Ovary (tissue), 9 donors: Measurements from ENCODE around the gene OR4E2. TPM values are rescaled to one million over a fixed set of nuclear protein-coding genes. Genes with fewer than 3 reads are reported as not detected.
"Not testable (repeated sequence)": the region's sequence is repeated elsewhere in the genome, so short reads cannot be mapped to it uniquely, and the experiment has no call there.

Experiments used
- DNase-seq, 5 donors: peaks; one replicate each; pipeline ENCODE4 v3.0.0-alpha.2; 2019 to 2020
- H3K27ac ChIP-seq, 2 donors: fragments of 200-600 bp; one replicate each; pipeline versions ENCODE4 v1.5.1 to v1.8.0; 2019 to 2022
- H3K27me3 ChIP-seq: fragments of 200-600 bp; one replicate; pipeline ENCODE4 v1.8.0; 2022
- H3K36me3 ChIP-seq: fragments of 200-600 bp; sonication (generic); one replicate; pipeline ENCODE4 v1.5.1; 2019
- H3K4me1 ChIP-seq: one replicate; pipeline ENCODE4 v1.8.1; 2013; ENCODE audit warnings: mild to moderate bottlenecking, moderate library complexity; ENCODE audit not compliant: insufficient read depth
- H3K4me3 ChIP-seq: fragments of 200-600 bp; sonication (generic); one replicate; pipeline ENCODE4 v1.5.1; 2017
- H3K9me3 ChIP-seq, 2 donors: fragments of 200-600 bp in 1 of 2; sonication (generic) in 1 of 2; one replicate each; pipeline versions ENCODE4 v1.5.1 to v1.8.1; 2013 to 2019; ENCODE audit warnings: mild to moderate bottlenecking in 1 of 2, moderate library complexity in 1 of 2
- CTCF ChIP-seq, 3 donors: fragments of 450-650 bp in 2 of 3; fragments of 200-600 bp in 1 of 3; IDR thresholded peaks; one replicate each; pipeline versions ENCODE4 v1.5.1 to v1.8.0; 2016 to 2022; ENCODE audit warnings: antibody characterized with exemption in 3 of 3, mild to moderate bottlenecking in 1 of 3
- EP300 ChIP-seq: sonication (generic); formaldehyde crosslinking; IDR thresholded peaks from one replicate; pipeline ENCODE4 v1.6.1; 2017; ENCODE audit warnings: antibody characterized with exemption
- POLR2A ChIP-seq: fragments of 450-650 bp; IDR thresholded peaks from one replicate; pipeline ENCODE4 v1.6.1; 2017; ENCODE audit warnings: antibody characterized with exemption, mild to moderate bottlenecking, moderate library complexity
- WGBS, 3 donors: extraction: QIAGEN DNeasy Blood & Tissue Kit in 1 of 3; methylation state at CpG; one replicate each; pipeline versions ENCODE4 v1.1.5 to v1.1.7; 2013 to 2017; 5-methylcytosine and 5-hydroxymethylcytosine counted together
- intact Hi-C, 4 donors: fragments of 100-400 bp; cut with DNase I; formaldehyde crosslinking; loops; one replicate each; pipeline versions ENCODE4 v1.11.0 to v1.15.1; 2022 to 2023
- polyA plus RNA-seq, 2 donors: library from polyadenylated mRNA; stranded (reverse); fragments of 200-250 nt in 1 of 2; fragments of 350-450 nt in 1 of 2; fragmentation: Illumina TruSeq in 1 of 2; extraction: RNeasy Lipid Tissue Mini Kit (QIAGEN cat#74804) in 1 of 2; gene quantifications; one replicate each; pipeline ENCODE4 v1.2.3, GENCODE V29; 2013 to 2014
- total RNA-seq, 7 donors: library from RNA; depleted of rRNA in 2 of 7; stranded (reverse); fragments of >200 nt in 2 of 7; fragmentation: NEBNext Ultra II Directional in 3 of 7; extraction: Animal tissue kit (Norgen Biotek cat#: 25700) in 3 of 7; gene quantifications; one replicate each; pipeline versions ENCODE4 v1.1.0 to v1.2.4, GENCODE V29; 2016 to 2023
- donor health status: DM: no; HTN: no; CAD: no; lungs with moderate emphysema.
- donor health status: DM: no; HTN: no; CAD: no.
- donor health status: Bipolar disorder and iron deficiency.
- donor health status: DM: yes; HTN: yes; CAD: no.
- donor health status: DM: no; HTN: no; CAD: no.
- donor health status: DM: yes; HTN: yes; CAD: no.

Gene OR4E2
- total and polyA plus RNA-seq, 9 donors = not detected

- 75 to 91% (median 80%) methylated on average over 1 of the region's 1 CpG for WGBS, 3 donors
- H3K27ac ChIP-seq = no peak within 1 kb of the TSS
- intact Hi-C loops = no loop called here
- no peak within 1 kb of the TSS for H3K4me3 ChIP-seq
- H3K36me3 ChIP-seq = no peaks in the 10 kb centered on the region
- no peak for TF ChIP-seq CTCF (IDR thresholded peaks at IDR 0.05)
- TF ChIP-seq EP300 = no peak
- TF ChIP-seq POLR2A = no peak
- H3K27me3 ChIP-seq = no peaks in the 10 kb centered on the region
- DNase-seq = no peak
- H3K4me1 ChIP-seq = no peaks in the 10 kb centered on the region
- no peaks in the 10 kb centered on the region for H3K9me3 ChIP-seq
Observed at GRCh38 chr14:21673718-21674117, 20.1 kb downstream of the OR4E2 start, which contains the start of gene OR4E1. Gene OR4E1, minus strand, starts transcription at chr14:21673818. Its CDS starts 2,883 bp downstream, at chr14:21670935.

- H3K9me3 ChIP-seq = no peaks in the 10 kb centered on the region
- H3K4me1 ChIP-seq = no peaks in the 10 kb centered on the region
- no peaks in the 10 kb centered on the region for H3K27me3 ChIP-seq
- H3K36me3 ChIP-seq = no peaks in the 10 kb centered on the region
- no peak overlapping the region for H3K27ac ChIP-seq
- no peak overlapping the region for H3K4me3 ChIP-seq
- WGBS, 3 donors = 69 to 82% (median 82%) methylated on average over 4 of the region's 4 CpGs
- TF ChIP-seq CTCF (IDR thresholded peaks at IDR 0.05) = no peak
- TF ChIP-seq POLR2A = no peak
- no peak for TF ChIP-seq EP300
- intact Hi-C loops = no loop called here
- no peak for DNase-seq
Observed at GRCh38 chr14:21675566-21675965, 21.9 kb downstream of the OR4E2 start.

GRCh38 chr14:21680072-21680471 lies 26.4 kb downstream of the OR4E2 start:
- Histone ChIP-seq H3K36me3 (no peaks in the 10 kb centered on the region), H3K4me1 (no peaks in the 10 kb centered on the region), H3K27me3 (no peaks in the 10 kb centered on the region), H3K27ac (no peak overlapping the region), H3K9me3 (no peaks in the 10 kb centered on the region), H3K4me3 (no peak overlapping the region)
- no peak for DNase-seq
- 68 to 82% (median 79%) methylated on average over 2 of the region's 2 CpGs for WGBS, 3 donors
- TF ChIP-seq EP300 (no peak), CTCF (IDR thresholded peaks at IDR 0.05) (no peak), POLR2A (no peak)
- intact Hi-C loops = no loop called here

- Histone ChIP-seq H3K27me3 (no peaks in the 10 kb centered on the region), H3K9me3 (no peaks in the 10 kb centered on the region), H3K36me3 (no peaks in the 10 kb centered on the region), H3K4me3 (no peak overlapping the region), H3K27ac (no peak overlapping the region), H3K4me1 (no peaks in the 10 kb centered on the region)
- no peak for DNase-seq
- intact Hi-C loops = no loop called here
- no peak for TF ChIP-seq EP300
- TF ChIP-seq CTCF (IDR thresholded peaks at IDR 0.05) = no peak
- TF ChIP-seq POLR2A = no peak
- 84 to 91% (median 89%) methylated on average over 2 of the region's 2 CpGs for WGBS, 3 donors
Observed at GRCh38 chr14:21686468-21686867, 32.8 kb downstream of the OR4E2 start.

GRCh38 chr14:21694425-21694824 lies 40.8 kb downstream of the OR4E2 start:
- Histone ChIP-seq H3K27me3 (no peaks in the 10 kb centered on the region), H3K4me1 (no peaks in the 10 kb centered on the region), H3K4me3 (no peak overlapping the region), H3K27ac (no peak overlapping the region), H3K9me3 (no peaks in the 10 kb centered on the region), H3K36me3 (no peaks in the 10 kb centered on the region)
- no peak for TF ChIP-seq POLR2A
- intact Hi-C loops = no loop called here
- no peak for DNase-seq

- H3K4me3 ChIP-seq, H3K4me1 ChIP-seq, intact Hi-C loops, H3K27me3 ChIP-seq, H3K36me3 ChIP-seq, H3K9me3 ChIP-seq, DNase-seq, H3K27ac ChIP-seq: not testable (repeated sequence)
- WGBS, 3 donors = 92 to 94% (median 94%) methylated on average over 9 to 33 of the region's 33 CpGs
Observed at GRCh38 chr14:21697662-21698061, 44.0 kb downstream of the OR4E2 start.

GRCh38 chr14:21698538-21698937 lies 44.9 kb downstream of the OR4E2 start:
- H3K27me3 ChIP-seq, H3K27ac ChIP-seq, H3K36me3 ChIP-seq, H3K4me3 ChIP-seq, H3K4me1 ChIP-seq, H3K9me3 ChIP-seq, DNase-seq, intact Hi-C loops: not testable (repeated sequence)
- 40 to 51% (median 44%) methylated on average over 2 of the region's 3 CpGs for WGBS, 3 donors
